HG03097 (cell line): ENCODE results near the gene RLN3.

Experiments used
- ATAC-seq: cut with Tn5 transposase; IDR thresholded peaks from one replicate; pipeline ENCODE4 v1.9.1; 2021; ENCODE audit not compliant: unreplicated experiment, low FRiP score

Gene RLN3

GRCh38 chr19:13993590-13994300 lies 34.2 kb upstream of the RLN3 start:
- no peak for ATAC-seq

DNA sequence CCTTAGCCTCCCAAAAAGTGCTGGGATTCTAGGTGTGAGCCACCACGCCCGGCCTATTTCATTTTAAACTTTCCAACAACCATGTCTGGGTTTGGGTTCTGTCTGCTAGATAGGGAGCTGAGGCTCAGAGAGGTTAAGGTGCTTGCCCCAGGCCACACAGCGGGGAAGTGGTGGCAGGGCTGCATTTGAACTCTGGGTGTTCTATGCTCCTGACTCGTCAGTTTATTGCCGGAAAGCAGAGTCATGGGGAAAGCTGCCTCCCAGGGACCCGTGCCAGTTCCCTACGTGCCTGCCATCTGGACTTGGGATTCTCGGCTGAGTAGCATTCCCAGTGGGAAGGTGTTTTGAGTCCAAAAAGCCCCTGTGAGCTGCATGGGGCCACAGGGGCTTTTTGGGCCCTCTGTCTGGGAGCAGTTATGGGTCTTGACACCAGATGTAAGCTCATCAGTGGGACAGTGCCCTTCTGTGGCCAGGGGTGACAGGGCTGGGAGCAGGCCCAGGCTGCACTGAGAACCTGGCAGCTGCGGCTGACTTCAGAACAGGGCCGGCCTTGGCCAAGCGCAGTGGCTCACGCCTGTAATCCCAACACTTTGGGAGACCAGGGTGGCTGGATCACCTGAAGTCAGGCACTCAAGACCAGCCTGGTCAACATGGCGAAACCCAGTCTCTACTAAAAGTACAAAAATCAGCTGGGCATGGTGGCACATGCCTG lies 32.8 kb upstream of the RLN3 start:
- ATAC-seq = no peak

- ATAC-seq = no peak
These were observed 31.8 kb upstream of the RLN3 start for GRCh38 chr19:13995878-13996765.

DNA sequence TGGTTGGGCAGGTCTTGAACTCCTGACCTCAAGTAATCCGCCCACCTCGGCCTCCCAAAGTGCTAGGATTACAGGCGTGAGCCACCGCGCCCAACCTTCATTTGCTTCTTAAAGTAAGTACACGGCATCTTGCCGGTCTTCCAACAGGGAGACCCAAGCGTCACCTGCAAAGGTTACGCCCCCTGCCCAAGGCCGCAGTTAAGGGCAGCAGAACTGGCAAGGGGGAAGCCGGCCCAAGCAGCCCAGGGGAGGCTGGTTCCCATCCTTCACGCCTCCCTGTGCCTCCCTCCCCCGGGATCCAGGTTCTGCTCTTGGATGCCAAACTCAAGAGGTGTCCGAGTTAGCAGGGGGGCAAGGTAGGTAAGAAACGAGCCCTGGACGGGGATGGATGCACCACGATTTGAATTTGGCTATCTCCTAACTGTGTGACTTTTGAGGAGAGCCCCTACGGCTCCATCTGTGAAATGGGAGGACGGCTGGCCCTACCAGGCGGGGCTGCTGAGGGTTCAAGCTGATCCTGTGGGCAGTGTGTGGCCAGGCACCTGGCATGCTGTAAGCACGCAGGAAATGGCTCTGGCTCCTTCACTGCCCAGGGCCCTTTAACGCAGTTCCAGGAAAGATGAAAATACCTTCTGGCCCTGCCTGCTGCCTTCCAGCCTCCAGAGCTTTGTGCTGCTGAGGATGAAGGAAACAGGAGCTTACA lies 30.9 kb upstream of the RLN3 start:
- no peak for ATAC-seq

- no peak for ATAC-seq
These were observed 30.4 kb upstream of the RLN3 start for GRCh38 chr19:13997631-13997962.

GRCh38 chr19:13998426-13998825 lies 29.5 kb upstream of the RLN3 start:
- no peak for ATAC-seq

- ATAC-seq = no peak
These were observed 28.9 kb upstream of the RLN3 start for GRCh38 chr19:13999085-13999484.

DNA sequence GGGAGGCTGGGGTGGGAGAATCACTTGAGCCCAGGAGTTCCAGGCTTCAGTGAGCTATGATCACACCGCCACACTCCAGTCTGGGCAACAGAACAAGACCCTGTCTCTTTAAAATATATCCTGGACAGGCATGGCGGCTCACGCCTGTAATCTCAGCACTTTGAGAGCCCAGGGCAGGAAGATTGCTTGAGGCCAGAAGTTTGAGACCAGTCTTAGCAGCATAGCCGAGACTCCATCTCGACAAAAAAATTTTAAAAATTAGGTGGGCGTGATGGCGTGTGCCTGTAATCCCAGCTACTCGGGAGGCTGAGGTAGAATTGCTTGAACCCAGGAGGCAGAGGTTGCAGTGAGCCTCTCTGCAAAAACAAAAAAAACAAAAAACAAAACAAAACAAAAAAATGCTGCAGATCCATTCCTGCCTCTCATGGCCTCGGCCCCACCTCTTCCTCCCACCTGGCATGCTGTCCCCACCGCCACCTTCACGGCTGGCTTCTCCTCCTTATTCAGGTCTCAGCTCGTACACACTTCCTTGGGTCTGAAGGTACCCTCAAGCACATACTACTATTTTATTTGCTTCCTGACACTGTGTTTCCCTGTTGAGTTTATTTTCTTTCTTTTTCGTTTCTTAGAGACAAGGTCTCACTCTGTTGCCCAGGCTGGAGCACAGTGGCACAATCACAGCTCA lies 27.1 kb upstream of the RLN3 start:
- ATAC-seq = no peak

DNA sequence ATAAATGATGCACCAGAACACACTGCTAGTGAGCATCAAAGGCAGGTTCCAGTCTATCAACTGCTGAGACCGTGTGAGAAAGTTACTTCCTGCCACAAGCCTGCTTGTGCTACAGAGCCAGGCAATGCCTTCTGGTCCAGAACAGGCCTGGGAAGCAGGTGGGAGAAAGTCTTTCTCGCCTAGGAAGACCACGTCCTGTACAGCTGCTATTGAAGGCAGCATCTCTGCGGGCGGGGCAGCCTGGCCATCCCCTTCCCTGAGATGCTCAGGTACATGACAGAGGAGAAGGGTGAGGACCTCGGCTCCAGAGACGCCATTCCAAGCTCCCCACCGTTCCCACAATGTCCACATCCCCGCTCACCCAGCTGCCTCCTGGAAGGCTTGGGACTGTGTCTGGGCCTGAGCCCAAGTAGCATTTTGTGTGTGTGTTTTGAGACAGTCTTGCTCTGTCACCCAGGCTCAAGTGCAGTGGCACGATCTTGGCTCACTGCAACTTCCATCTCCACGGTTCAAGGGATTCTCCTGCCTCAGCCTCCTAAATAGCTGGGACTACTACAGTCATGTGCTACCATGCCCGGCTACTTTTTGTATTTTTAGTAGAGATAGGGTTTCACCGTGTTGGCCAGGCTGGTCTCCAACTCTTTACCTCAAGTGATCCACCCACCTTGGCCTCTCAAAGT lies 25.2 kb upstream of the RLN3 start:
- no peak for ATAC-seq

- ATAC-seq = no peak
These were observed 24.5 kb upstream of the RLN3 start for GRCh38 chr19:14003251-14004055.

- ATAC-seq = no peak
These were observed 23.2 kb upstream of the RLN3 start for GRCh38 chr19:14004619-14005348.

DNA sequence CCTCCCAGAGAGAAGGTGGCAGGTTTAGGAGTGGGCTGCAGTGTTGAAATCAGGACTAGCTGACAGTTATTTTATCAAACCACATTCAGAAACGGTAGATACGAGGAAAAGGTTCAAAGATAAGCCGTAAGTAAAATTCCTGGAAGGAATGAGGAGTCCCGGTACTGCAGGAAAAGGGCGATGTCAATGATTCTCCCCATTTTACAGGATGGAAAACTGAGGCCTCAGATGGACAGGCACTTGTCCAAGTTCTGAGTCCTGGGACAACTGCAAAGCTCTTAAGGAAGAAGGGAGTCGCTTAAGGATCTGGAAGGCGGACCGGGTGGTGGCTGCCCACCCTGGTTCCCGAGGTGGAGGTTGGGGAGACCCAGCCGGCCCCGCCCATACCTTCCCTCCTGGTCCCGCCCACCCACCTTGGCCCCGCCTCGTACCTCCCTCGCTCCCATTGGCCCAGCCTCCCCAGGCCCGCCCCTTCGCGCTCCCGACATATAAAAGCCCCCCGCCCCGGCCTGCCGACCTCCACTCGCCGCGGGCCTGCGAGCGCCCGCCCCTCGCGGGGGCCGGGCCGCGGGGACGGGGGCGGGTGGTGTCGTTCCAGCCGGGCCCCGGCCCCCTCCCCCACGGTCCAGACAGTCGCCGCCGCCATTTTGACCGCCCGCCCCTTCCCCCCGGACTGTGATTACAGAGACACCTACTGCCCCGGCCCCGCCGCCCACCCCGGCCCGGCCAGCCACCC lies 22.4 kb upstream of the RLN3 start:
- ATAC-seq = peak; percentile 26

DNA sequence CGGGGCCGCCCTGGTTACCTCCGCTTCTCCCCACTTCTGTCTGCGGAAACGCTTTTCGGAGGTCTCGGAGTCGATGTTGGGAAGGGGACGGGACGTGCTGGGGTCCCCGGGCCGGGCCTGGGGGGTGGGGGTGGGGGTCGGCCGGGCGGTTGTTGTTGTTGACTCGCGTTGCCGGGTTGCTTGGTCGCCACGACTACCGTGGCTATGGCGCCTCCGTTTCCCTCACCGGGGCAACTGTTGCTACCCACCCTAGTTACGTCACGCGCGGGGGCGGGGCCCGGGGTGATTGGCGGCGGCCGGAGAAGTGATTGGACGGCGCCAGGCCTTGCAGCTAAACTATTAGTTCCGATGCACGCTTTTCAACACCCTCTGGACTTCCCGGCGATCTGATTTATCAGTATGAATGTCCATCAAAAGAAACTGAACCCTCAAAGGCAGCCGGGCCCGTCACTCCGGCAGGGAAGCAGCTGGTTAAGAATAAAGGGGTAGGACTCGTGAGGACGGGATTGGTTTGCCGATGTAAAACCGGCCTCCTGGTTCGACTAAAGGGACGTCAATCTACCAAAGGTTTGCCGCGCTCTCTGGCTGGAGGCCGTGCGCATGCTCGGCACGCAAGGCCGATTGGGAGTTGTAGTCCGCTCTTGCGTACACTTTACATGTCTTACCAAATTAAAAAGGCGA lies 21.7 kb upstream of the RLN3 start, which contains the start of gene RFX1:
Gene RFX1, minus strand, starts transcription at position 236 of the 681 bp plus-strand sequence. CDS start 12,477 bp downstream, outside the sequence.
- ATAC-seq = peak; percentile 77

GRCh38 chr19:14006766-14007562 lies 21.0 kb upstream of the RLN3 start:
- ATAC-seq = peak; percentile 35

DNA sequence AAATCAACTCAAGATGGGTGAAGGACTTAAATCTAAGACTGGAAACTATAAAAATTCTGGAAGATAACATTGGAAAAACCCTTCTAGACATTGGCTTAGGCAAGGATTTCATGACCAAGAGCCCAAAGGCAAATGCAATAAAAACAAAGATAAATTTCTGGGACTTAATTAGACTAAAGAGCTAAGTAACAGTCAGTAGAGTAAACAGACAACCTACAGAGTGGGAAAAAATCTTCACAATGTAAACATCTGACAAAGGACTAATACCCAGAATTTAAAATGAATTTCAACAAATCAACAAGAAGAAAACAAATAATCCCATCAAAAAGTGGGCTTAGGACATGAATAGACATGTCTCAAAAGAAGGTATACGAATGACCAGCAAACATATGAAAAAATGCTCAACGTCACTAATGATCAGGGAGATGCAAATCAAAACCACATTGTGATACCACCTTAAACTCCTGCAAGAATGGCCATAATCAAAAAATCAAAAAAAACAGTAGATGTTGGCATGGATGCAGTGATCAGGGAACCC lies 15.5 kb upstream of the RLN3 start:
- ATAC-seq = no peak

GRCh38 chr19:14015524-14016035 lies 12.4 kb upstream of the RLN3 start:
- ATAC-seq = peak; percentile 80
